ENCODE data around the gene ZNF618. TPM values are rescaled to one million over a fixed set of nuclear protein-coding genes. Genes with fewer than 3 reads are reported as not detected.

ZNF618 gene
- total and polyA plus RNA-seq, 9 donors = 8.2 to 28.9 (median 18.3) TPM

DNA sequence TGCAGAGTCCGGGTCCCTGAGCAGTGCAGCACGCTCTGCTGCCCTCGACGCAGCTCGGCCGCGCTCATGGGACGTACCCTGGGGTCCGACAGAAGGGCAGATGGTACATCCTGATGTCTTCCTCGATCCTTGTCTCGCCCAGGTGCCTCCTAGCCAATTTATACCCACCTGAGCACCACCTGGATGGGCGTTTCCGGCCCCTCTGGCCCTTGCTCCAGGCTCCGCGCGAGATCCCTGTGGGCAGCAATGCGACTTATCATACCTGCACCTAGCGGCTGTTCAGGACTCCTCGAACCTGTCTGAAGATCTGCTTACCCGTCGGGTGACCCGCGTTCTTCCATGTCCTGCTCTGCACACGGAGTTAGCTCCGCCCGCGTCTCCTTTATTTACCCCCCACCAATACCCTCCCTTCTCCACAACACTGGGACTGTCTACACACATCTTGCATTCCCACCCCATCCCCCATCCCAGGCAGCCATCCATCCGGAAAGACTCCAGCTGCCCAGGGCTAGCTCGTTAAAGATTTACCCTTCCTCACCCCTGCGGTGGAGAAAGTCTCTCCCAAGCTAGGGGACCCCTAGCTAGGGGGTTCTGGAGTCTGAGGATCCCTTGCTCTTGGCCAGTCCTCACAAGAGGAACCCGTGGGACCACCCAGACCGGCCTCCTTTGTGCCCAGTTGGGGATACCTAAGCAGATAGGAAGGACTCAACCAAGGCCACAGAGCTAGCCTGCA, 223.0 kb downstream of the ZNF618 start, which contains the start of gene KIF12:
Gene KIF12 (minus strand): TSS at position 357 of the 733 bp plus-strand sequence. CDS start 16 bp downstream, at position 341.
- no peak for DNase-seq
- Histone ChIP-seq H3K27ac (no peak within 1 kb of the TSS), H3K27me3 (no peaks in the 10 kb centered on the region), H3K4me3 (peak within 1 kb of the TSS; percentile 19), H3K36me3 (no peaks in the 10 kb centered on the region), H3K9me3 (peaks cover 0 to 3% of the 10 kb centered on the region in 2 donors), H3K4me1 (ENCODE audit: insufficient read depth) (peaks cover 5% of the 10 kb centered on the region)
- TF ChIP-seq EP300 (IDR thresholded peaks at IDR 0.05) (no peak), POLR2A (IDR thresholded peaks at IDR 0.05) (no peak), CTCF (IDR thresholded peaks at IDR 0.05) (no peak)
- WGBS, 3 donors = 29 to 40% (median 34%) methylated on average over 32 of the region's 32 CpGs
- intact Hi-C loops (cut with DNase I) = no loop called here

DNA sequence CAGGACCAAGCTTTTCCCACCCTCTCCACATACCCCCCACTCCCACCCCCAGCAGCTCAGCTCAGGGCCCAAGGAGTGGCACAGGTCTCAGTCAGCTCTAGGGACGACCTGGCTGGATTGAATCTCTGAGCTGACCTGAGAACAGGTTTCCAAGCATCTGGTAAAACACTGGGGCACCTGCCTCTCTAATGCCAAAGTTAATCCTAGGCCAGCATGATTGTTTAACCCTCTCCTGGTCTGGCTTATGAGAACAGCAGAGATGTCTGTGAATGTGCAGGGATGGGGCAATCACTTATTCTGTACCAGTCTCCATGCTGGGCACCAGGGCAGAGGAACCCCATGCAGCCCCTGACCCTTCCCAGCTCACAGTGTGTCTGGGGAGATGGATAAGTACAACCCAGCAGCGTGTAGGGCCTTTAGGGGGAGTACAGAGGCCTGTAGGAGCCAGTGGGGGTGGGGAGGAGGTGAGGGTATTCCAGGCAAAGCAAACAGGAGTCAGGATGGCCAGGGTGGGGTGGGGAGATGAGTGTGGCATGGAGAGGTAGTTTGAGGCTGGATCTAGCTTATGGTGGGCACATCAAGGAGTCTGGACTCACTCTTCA, 223.7 kb downstream of the ZNF618 start:
- DNase-seq = no peak
- H3K27ac ChIP-seq = no peak overlapping the region

GRCh38 chr9:114100536-114100935, 224.4 kb downstream of the ZNF618 start:
- H3K27me3 ChIP-seq = no peaks in the 10 kb centered on the region
- TF ChIP-seq CTCF (IDR thresholded peaks at IDR 0.05) (no peak), EP300 (IDR thresholded peaks at IDR 0.05) (no peak), POLR2A (IDR thresholded peaks at IDR 0.05) (no peak)
- no peaks in the 10 kb centered on the region for H3K36me3 ChIP-seq
- H3K4me1 ChIP-seq (ENCODE audit: insufficient read depth) = peaks cover 5% of the 10 kb centered on the region
- intact Hi-C loops (cut with DNase I) = loop anchor here in 1 of 4 donors (10.0 kb wide), 1 partner anchor 54 kb away; the partner anchor contains the start of gene COL27A1
- peaks cover 0 to 3% of the 10 kb centered on the region in 2 donors for H3K9me3 ChIP-seq
- no peak for DNase-seq
- H3K27ac ChIP-seq = no peak overlapping the region
- 28 to 36% (median 34%) methylated on average over 1 of the region's 1 CpG for WGBS, 3 donors
- no peak overlapping the region for H3K4me3 ChIP-seq

More for the DNA sequence above, 223.7 kb downstream of the ZNF618 start:
- no peaks in the 10 kb centered on the region for H3K27me3 ChIP-seq
- WGBS, 3 donors = 65 to 76% (median 74%) methylated on average over 2 of the region's 2 CpGs
- H3K4me3 ChIP-seq = no peak overlapping the region
- intact Hi-C loops (cut with DNase I) = loop anchor here in 1 of 4 donors (10.0 kb wide), 1 partner anchor 55 kb away; the partner anchor contains the start of gene COL27A1
- TF ChIP-seq POLR2A (IDR thresholded peaks at IDR 0.05) (no peak), CTCF (IDR thresholded peaks at IDR 0.05) (no peak), EP300 (IDR thresholded peaks at IDR 0.05) (no peak)
- peaks cover 0 to 3% of the 10 kb centered on the region in 2 donors for H3K9me3 ChIP-seq
- H3K36me3 ChIP-seq = no peaks in the 10 kb centered on the region
- H3K4me1 ChIP-seq (ENCODE audit: insufficient read depth) = peaks cover 5% of the 10 kb centered on the region

GRCh38 chr9:114102484-114102883, 226.4 kb downstream of the ZNF618 start:
- Histone ChIP-seq H3K4me3 (no peak overlapping the region), H3K27ac (no peak overlapping the region), H3K9me3 (peaks cover 0 to 3% of the 10 kb centered on the region in 2 donors), H3K4me1 (ENCODE audit: insufficient read depth) (peaks cover 5% of the 10 kb centered on the region), H3K27me3 (no peaks in the 10 kb centered on the region), H3K36me3 (no peaks in the 10 kb centered on the region)
- TF ChIP-seq POLR2A (IDR thresholded peaks at IDR 0.05) (no peak), CTCF (IDR thresholded peaks at IDR 0.05) (no peak)
- intact Hi-C loops (cut with DNase I) = loop anchor here in 1 of 4 donors (10.0 kb wide), 1 partner anchor 52 kb away; the partner anchor contains the start of gene COL27A1
- no peak for DNase-seq

Data from ovary (tissue), 9 donors.